CD4-positive, alpha-beta T cell treated with Interferon gamma for 1 hour (primary cell): ENCODE data around the gene GDF15.
"Not testable (repeated sequence)": the region's sequence is repeated elsewhere in the genome, so short reads cannot be mapped to it uniquely, and the experiment has no call there.

Experiments
- DNase-seq: peaks from one replicate; pipeline ENCODE4 v3.0.0-alpha.2; 2020

The GDF15 gene, protein sequence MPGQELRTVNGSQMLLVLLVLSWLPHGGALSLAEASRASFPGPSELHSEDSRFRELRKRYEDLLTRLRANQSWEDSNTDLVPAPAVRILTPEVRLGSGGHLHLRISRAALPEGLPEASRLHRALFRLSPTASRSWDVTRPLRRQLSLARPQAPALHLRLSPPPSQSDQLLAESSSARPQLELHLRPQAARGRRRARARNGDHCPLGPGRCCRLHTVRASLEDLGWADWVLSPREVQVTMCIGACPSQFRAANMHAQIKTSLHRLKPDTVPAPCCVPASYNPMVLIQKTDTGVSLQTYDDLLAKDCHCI

DNA sequence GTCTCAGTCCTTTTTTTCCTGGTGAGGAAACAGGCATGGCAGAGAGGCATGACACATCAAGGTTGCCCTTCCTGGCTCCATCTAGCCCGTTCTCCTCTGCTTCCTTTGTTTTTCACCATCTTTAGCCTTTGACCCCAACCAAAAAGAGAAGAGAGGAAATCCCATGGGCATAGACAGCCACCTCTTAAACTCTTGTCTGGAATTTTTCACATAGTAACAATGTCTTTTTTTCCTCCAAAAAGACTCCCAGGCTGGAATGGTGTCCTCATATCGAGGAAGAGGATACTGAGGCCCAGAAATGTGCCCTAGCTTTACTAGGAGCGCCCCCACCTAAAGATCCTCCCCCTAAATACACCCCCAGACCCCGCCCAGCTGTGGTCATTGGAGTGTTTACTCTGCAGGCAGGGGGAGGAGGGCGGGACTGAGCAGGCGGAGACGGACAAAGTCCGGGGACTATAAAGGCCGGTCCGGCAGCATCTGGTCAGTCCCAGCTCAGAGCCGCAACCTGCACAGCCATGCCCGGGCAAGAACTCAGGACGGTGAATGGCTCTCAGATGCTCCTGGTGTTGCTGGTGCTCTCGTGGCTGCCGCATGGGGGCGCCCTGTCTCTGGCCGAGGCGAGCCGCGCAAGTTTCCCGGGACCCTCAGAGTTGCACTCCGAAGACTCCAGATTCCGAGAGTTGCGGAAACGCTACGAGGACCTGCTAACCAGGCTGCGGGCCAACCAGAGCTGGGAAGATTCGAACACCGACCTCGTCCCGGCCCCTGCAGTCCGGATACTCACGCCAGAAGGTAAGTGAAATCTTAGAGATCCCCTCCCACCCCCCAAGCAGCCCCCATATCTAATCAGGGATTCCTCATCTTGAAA, at the start of gene GDF15:
Gene GDF15, plus strand, starts transcription at position 484 of the 868 bp plus-strand sequence. Its CDS starts 32 bp downstream, at position 516.
- DNase-seq = no peak

- no peak for DNase-seq
These were observed 47.4 kb upstream of the GDF15 start for GRCh38 chr19:18338541-18338940.

DNA sequence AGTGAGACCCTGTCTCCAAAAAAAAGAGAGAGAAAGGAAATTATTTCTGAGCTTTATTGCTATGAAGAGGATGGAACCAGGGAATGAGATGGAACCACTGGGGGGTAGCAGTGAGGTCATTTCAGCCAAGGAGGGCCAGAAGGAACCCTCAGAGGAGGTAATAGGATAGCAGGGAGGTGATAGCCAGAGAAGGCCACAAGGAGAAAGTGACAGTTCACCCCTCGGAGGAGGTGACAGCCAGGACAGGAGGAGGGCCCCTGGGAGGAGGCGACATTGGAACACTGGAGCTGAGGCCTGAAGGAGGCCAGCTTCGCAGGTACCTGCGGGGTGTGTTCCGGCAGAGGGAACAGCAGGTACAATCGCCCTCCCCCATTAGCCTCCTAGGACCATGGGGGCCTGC, 46.2 kb upstream of the GDF15 start:
- DNase-seq = no peak

DNA sequence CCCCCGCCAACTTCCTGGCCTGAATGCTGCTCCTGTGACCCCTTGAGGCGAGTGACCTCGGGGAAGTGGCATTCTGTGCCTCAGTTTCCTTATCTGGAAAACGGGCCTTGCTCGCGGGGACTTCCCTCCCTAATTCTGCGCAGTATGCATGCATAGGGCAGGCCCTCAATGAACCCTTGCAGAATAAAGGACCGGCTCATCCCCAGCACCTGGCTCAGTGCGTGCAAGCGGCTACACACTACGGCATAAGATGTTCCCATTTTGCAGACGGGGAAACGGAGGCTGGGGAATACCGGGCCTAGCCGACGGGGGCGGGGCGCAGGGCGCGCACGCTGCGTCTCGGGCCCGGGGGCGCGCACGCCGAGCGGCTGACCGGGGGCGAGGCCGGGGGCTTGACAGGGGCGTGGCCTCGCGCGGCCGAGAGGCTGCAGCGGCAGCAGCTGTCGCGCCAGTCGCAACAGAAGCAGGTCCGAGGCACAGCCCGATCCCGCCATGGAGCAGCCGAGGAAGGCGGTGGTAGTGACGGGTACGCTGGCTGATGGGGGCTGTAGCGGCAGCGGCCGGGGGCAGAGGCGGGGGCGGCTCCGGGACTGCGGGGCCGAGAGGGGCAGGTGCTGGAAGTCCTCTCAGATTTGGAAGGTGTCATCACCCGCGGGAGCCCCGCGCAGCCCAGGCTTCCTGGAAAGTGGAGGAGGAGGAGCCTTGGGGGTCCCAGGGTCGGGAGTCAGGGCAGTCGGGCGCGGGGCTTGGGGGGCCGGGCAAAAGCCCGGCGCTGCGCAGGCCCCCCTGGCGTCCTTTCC, 45.6 kb upstream of the GDF15 start, which contains the start of gene PGPEP1:
Gene PGPEP1, plus strand, starts transcription at position 409 of the 800 bp plus-strand sequence. Its CDS starts 84 bp downstream, at position 493.
- peak; percentile 36 for DNase-seq

GRCh38 chr19:18340990-18341868, 44.7 kb upstream of the GDF15 start:
- peak; percentile 68 for DNase-seq

GRCh38 chr19:18342090-18342632, 43.8 kb upstream of the GDF15 start:
- no peak for DNase-seq

GRCh38 chr19:18344582-18344950, 41.4 kb upstream of the GDF15 start:
- DNase-seq = no peak

GRCh38 chr19:18345296-18345695, 40.7 kb upstream of the GDF15 start:
- DNase-seq = no peak

DNA sequence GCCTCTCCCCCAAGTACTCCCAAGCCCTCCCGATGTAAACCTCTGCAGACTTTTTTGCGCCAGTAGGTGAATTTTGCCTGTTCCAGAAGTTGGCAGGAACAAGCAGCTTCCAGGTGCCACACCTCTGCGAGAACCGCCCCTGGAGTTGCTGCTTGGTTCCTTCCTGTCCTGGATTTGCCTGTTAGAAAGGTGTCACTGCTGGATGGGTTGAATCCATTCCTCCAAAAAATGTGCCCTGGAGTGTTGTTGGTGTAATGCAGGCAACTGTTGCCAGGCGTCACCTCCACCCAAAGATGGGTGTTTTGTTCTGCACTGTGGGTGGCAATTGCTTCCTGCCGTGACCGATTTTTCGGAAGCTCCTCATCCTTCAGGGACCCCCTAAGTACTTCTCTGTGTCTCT, 39.9 kb upstream of the GDF15 start:
- DNase-seq = no peak

DNA sequence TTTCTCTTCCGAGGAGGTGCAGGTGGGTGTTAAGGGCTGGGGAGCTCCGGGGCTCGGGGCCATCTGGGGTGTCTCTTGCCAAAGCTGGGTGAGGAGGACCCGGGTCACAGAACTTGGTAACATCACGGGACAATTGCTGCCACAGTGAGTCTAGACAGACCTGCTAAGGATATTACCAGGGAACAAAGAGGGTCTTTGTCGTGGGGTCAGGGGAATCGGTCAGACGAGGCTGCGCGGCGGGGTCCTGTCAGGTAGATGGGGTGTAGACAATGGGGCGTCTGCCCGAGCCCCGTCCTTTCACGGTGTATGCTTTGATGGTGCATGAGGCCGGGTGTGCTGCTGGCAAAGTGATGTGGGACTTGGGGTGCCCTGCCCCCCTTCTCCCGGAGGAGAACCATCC, 37.8 kb upstream of the GDF15 start:
- no peak for DNase-seq

GRCh38 chr19:18348818-18349339, 37.1 kb upstream of the GDF15 start:
- DNase-seq = not testable (repeated sequence)

- peak; percentile 21 for DNase-seq
These were observed 36.3 kb upstream of the GDF15 start for GRCh38 chr19:18349524-18350128.

GRCh38 chr19:18350490-18350889, 35.5 kb upstream of the GDF15 start:
- DNase-seq = no peak

DNA sequence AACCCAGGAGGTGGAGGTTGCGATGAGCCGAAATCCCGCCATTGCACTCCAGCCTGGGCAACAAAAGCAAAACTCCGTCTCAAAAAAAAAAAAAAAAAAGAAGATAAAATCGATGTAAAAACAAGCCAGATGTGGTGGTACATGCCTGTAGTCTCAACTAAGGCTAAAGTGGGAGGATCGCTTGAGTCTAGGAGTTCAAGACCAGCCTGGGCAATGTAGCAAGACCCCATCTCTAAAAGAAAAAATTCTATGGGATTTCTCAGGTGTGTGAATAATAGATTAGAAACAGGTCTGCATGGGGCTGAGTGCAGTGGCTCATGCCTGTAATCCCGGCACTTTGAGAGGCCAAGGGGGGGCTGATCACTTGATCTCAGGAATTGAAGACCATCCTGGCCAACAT, 34.4 kb upstream of the GDF15 start:
- DNase-seq = no peak

DNA sequence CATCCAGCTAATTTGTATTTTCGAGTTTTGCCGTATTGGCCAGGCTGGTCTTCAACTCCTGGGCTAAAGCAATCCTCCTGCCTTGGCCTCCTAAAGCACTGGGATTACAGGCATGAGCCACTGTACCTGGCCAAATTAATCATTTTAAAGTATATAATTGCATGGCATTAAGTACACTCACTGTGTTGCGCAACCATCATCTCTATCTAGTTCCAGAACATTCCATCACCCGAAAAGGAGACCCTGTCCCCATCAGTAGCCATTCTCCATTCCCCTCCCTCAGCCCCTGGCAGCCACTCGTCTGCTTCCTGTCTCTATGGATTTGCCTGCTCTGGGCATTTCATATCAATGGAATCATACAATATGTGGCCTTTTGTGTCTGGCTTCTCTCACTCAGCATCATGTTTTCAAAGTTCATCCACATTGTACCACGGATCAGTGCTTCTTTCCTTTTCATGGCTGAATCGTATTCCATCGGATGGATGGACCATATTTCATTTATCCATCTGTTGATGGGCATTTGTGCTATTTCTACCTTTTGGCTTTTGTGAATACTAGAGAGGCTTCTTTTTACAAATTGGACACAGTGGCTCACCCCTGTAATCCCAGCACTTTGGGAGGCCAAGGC, 32.5 kb upstream of the GDF15 start:
- no peak for DNase-seq

DNA sequence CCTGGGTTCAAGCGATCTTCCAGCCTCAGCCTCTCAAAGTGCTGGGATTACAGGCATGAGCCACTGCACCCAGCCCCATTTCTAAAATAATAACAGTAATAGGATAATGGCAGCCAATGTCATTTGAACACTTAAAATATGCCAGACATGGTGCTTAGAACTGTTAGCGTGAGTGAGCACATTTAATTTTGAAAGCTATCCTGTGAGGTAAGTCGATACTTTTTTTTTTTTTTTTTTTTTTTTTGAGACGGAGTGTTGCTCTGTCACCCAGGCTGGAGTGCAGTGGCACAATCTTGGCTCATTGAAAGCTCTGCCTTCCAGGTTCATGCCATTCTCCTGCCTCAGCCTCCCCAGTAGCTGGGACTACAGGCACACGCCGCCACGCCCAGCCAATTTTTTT, 31.2 kb upstream of the GDF15 start:
- DNase-seq = not testable (repeated sequence)

- DNase-seq = no peak
These were observed 28.9 kb upstream of the GDF15 start for GRCh38 chr19:18357041-18357440.

GRCh38 chr19:18361646-18362045, 24.3 kb upstream of the GDF15 start:
- DNase-seq = no peak

GRCh38 chr19:18362934-18363542, 22.9 kb upstream of the GDF15 start:
- no peak for DNase-seq

DNA sequence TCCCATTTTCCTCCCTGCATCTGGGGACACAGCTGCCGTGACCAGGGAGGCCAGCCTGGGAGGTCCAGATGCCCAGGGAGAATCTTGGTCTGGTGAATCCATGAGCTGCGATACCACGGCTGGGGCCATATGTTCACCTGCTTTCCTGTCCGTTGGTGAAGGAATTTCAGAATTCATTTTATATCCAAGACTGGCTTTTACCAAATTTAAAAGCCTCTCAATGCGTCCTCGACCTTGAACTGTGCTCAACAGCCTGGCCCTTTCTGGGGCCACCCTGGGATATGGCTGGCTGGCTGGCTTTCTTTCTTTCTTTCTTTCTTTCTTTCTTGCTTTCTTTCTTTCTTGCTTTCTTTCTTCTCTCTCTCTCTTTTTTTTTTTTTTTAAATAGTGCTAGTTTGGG, 22.2 kb upstream of the GDF15 start:
- no peak for DNase-seq
